Uterus (tissue), 2 donors: ENCODE measurements around the gene AP1S3.
"Not testable (repeated sequence)": the region's sequence is repeated elsewhere in the genome, so short reads cannot be mapped to it uniquely, and the experiment has no call there.

ENCODE experiments used
- CTCF ChIP-seq, 4 experiments: fragments of 200-600 bp in 2 of 4; fragments of 450-650 bp in 2 of 4; sonication (generic) in 2 of 4; IDR thresholded peaks; one replicate each; pipeline ENCODE4 v1.5.1; 2016 to 2019; ENCODE audit warnings: antibody characterized with exemption in 4 of 4, mild to moderate bottlenecking in 2 of 4, moderate library complexity in 1 of 4
- POLR2A ChIP-seq, 2 donors: fragments of 450-650 bp; IDR thresholded peaks; one replicate each; pipeline ENCODE4 v1.6.1; 2016; ENCODE audit warnings: antibody characterized with exemption in 2 of 2, mild to moderate bottlenecking in 1 of 2, moderate library complexity in 1 of 2

DNA sequence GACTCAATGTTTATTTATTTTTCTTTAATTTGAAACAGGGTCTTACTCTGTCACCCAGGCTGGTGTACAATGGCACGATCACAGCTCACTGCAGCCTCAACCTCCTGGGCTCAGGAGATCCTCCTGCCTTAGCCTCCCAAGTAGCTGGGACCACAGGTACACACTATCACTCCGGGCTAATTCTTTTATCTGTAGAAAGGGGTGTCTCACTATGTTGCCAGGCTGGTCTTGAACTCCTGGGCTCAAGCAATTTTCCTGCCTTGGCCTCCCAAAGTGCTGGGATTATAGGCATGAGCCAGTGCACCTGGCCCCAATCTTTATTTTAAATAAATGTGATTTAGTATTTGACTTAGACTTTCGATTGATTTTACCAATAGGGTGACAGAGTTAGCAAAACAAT lies 22.6 kb downstream of the AP1S3 start:
- not testable (repeated sequence) for TF ChIP-seq CTCF, POLR2A (IDR thresholded peaks at IDR 0.05)
